HPDE6-E6E7 (cell line): ENCODE data around the gene MAP2.

ENCODE experiments used
- DNase-seq: peaks from one replicate; pipeline ENCODE4 v3.0.0; 2011; ENCODE audit warnings: missing footprints; ENCODE audit errors: extremely low spot score

Gene MAP2

GRCh38 chr2:209529579-209529978, 105.7 kb downstream of the MAP2 start:
- no peak for DNase-seq

- DNase-seq: no peak
Observed at GRCh38 chr2:209532321-209532720, 108.5 kb downstream of the MAP2 start.

- DNase-seq: no peak
Observed at GRCh38 chr2:209533391-209533790, 109.5 kb downstream of the MAP2 start.

- DNase-seq: no peak
Observed at GRCh38 chr2:209534228-209534627, 110.4 kb downstream of the MAP2 start.

- no peak for DNase-seq
Observed at GRCh38 chr2:209536363-209536762, 112.5 kb downstream of the MAP2 start.

- no peak for DNase-seq
Observed at GRCh38 chr2:209547726-209548125, 123.9 kb downstream of the MAP2 start.

- no peak for DNase-seq
Observed at GRCh38 chr2:209549589-209549988, 125.7 kb downstream of the MAP2 start.

- no peak for DNase-seq
Observed at GRCh38 chr2:209553913-209554312, 130.1 kb downstream of the MAP2 start.

GRCh38 chr2:209556354-209556961, 132.6 kb downstream of the MAP2 start:
- peak; percentile 27 for DNase-seq

- no peak for DNase-seq
Observed at GRCh38 chr2:209560911-209561310, 137.1 kb downstream of the MAP2 start.

GRCh38 chr2:209563453-209563852, 139.6 kb downstream of the MAP2 start:
- DNase-seq: no peak

- no peak for DNase-seq
Observed at GRCh38 chr2:209564816-209565215, 141.0 kb downstream of the MAP2 start.

GRCh38 chr2:209565896-209566582, 142.2 kb downstream of the MAP2 start:
- no peak for DNase-seq

GRCh38 chr2:209570194-209570593, 146.3 kb downstream of the MAP2 start:
- DNase-seq: no peak

GRCh38 chr2:209574515-209574914, 150.7 kb downstream of the MAP2 start:
- no peak for DNase-seq

GRCh38 chr2:209577376-209578357, 153.8 kb downstream of the MAP2 start:
- DNase-seq: no peak

- DNase-seq: no peak
Observed at GRCh38 chr2:209578394-209579001, 154.7 kb downstream of the MAP2 start.

GRCh38 chr2:209579230-209579749, 155.4 kb downstream of the MAP2 start:
- DNase-seq: no peak

- DNase-seq: no peak
Observed at GRCh38 chr2:209581040-209581439, 157.2 kb downstream of the MAP2 start.

- DNase-seq: no peak
Observed at GRCh38 chr2:209582281-209582680, 158.4 kb downstream of the MAP2 start.

- no peak for DNase-seq
Observed at GRCh38 chr2:209584472-209584871, 160.6 kb downstream of the MAP2 start.

- DNase-seq: no peak
Observed at GRCh38 chr2:209584915-209585314, 161.1 kb downstream of the MAP2 start.
